Measurements from ENCODE around the gene SAA2. TPM values are rescaled to one million over a fixed set of nuclear protein-coding genes. Genes with fewer than 3 reads are reported as not detected.

SAA2 gene
- total RNA-seq, 1 experiment from 2014 or later: not detected

GRCh38 chr11:18223591-18224387 lies 24.7 kb downstream of the SAA2 start:
- WGBS (ENCODE audit: extremely low coverage, insufficient read length, low lambda C conversion rate): no CpG with 5 or more reads among the region's 3 CpGs

More at GRCh38 chr11:18223591-18224387, 24.7 kb downstream of the SAA2 start:
- H3K9me3 ChIP-seq (ENCODE audit: control insufficient read depth, low read depth, low read length): no peaks in the 10 kb centered on the region
- H3K27me3 ChIP-seq (ENCODE audit: insufficient read depth, low read length): no peaks in the 10 kb centered on the region
- TF ChIP-seq, protein P1, sequence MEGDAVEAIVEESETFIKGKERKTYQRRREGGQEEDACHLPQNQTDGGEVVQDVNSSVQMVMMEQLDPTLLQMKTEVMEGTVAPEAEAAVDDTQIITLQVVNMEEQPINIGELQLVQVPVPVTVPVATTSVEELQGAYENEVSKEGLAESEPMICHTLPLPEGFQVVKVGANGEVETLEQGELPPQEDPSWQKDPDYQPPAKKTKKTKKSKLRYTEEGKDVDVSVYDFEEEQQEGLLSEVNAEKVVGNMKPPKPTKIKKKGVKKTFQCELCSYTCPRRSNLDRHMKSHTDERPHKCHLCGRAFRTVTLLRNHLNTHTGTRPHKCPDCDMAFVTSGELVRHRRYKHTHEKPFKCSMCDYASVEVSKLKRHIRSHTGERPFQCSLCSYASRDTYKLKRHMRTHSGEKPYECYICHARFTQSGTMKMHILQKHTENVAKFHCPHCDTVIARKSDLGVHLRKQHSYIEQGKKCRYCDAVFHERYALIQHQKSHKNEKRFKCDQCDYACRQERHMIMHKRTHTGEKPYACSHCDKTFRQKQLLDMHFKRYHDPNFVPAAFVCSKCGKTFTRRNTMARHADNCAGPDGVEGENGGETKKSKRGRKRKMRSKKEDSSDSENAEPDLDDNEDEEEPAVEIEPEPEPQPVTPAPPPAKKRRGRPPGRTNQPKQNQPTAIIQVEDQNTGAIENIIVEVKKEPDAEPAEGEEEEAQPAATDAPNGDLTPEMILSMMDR (conservative IDR thresholded peaks at IDR 0.05): no peak
- no peak overlapping the region for H3K18ac ChIP-seq (ENCODE audit: insufficient read length, low read depth, low read length)
- H4K91ac ChIP-seq (ENCODE audit: insufficient read length, low read depth, low read length): no peak overlapping the region
- no peak overlapping the region for H3K4me3 Mint-ChIP-seq
- peaks cover 8% of the 10 kb centered on the region for H3K27me3 Mint-ChIP-seq (ENCODE audit: low read depth)
- no peaks in the 10 kb centered on the region for H3K36me3 Mint-ChIP-seq (ENCODE audit: insufficient read depth in 1 of 3, low read depth in 3 of 3)
- H3K4me1 Mint-ChIP-seq: no peaks in the 10 kb centered on the region
- H2BK20ac ChIP-seq (ENCODE audit: low read depth, low read length, poor library complexity, severe bottlenecking): no peak overlapping the region
- no peak overlapping the region for H3K14ac ChIP-seq (ENCODE audit: insufficient read depth, low read length)
- no peak overlapping the region for H2BK5ac ChIP-seq (ENCODE audit: insufficient read length, low read length)
- H3K79me1 ChIP-seq (ENCODE audit: insufficient read depth, low read depth, low read length, poor library complexity, severe bottlenecking): no peaks in the 10 kb centered on the region
- no peak overlapping the region for H2BK12ac ChIP-seq (ENCODE audit: insufficient read length, low read depth, low read length)
- H3K27ac ChIP-seq (ENCODE audit: insufficient read length, low read depth, low read length): no peak overlapping the region
- no peak for DNase-seq
- H3K4ac ChIP-seq (ENCODE audit: low read depth, low read length): no peak overlapping the region
- no peak overlapping the region for H2AK5ac ChIP-seq (ENCODE audit: insufficient read length, low read length)
- H3T11ph ChIP-seq (ENCODE audit: low read length): no peak overlapping the region
- no peak overlapping the region for H3K27ac Mint-ChIP-seq
- no peak overlapping the region for H2AFZ ChIP-seq (ENCODE audit: low read length)
- no peak overlapping the region for H3K56ac ChIP-seq (ENCODE audit: insufficient read length, low read depth, low read length)
- no peaks in the 10 kb centered on the region for H3K79me2 ChIP-seq (ENCODE audit: insufficient read depth, low read length)
- no peak overlapping the region for H4K5ac ChIP-seq (ENCODE audit: insufficient read length, low read depth, low read length)
- H2BK15ac ChIP-seq (ENCODE audit: low read depth, low read length): no peak overlapping the region
- H4K20me1 ChIP-seq (ENCODE audit: control insufficient read depth, insufficient read depth, insufficient read length): no peaks in the 10 kb centered on the region
- no peak overlapping the region for H3K23ac ChIP-seq (ENCODE audit: insufficient read length, low read depth, low read length)
- H3K4me2 ChIP-seq (ENCODE audit: insufficient read depth, insufficient read length, low read length): no peak overlapping the region
- H3K23me2 ChIP-seq (ENCODE audit: insufficient read length, low read depth, low read length, poor library complexity, severe bottlenecking): no peaks in the 10 kb centered on the region
- no peak overlapping the region for H3K9ac ChIP-seq (ENCODE audit: extremely low read depth, insufficient read length, low read length)
- peaks cover 0 to 5% of the 10 kb centered on the region in 2 experiments; a peak in 1 of 5 replicates for H3K9me3 Mint-ChIP-seq
- no peak overlapping the region for H2BK120ac ChIP-seq (ENCODE audit: low read depth, low read length, poor library complexity, severe bottlenecking)
- no peak overlapping the region for H4K8ac ChIP-seq (replicated peaks; ENCODE audit: insufficient read length, low read depth, low read length)
- no peaks in the 10 kb centered on the region for H3K4me1 ChIP-seq (ENCODE audit: insufficient read depth, low read length)

All from H9 (cell line).